ENCODE results near the gene SLC16A10.

Gene SLC16A10

GRCh38 chr6:111221804-111222203 lies 134.5 kb downstream of the SLC16A10 start:
- no peaks in the 10 kb centered on the region for H3K4me1 ChIP-seq (ENCODE audit: low read length)
- H3K4me2 ChIP-seq (ENCODE audit: low read length): no peak overlapping the region
- no peaks in the 10 kb centered on the region for H3K9me3 ChIP-seq (ENCODE audit: insufficient read depth, low read length)
- no peaks in the 10 kb centered on the region for H4K20me1 ChIP-seq (ENCODE audit: insufficient read depth, low read length)
- TF ChIP-seq EZH2phosphoT487 (IDR thresholded peaks at IDR 0.05; ENCODE audit: low read depth): no peak
- TF ChIP-seq, protein P1, sequence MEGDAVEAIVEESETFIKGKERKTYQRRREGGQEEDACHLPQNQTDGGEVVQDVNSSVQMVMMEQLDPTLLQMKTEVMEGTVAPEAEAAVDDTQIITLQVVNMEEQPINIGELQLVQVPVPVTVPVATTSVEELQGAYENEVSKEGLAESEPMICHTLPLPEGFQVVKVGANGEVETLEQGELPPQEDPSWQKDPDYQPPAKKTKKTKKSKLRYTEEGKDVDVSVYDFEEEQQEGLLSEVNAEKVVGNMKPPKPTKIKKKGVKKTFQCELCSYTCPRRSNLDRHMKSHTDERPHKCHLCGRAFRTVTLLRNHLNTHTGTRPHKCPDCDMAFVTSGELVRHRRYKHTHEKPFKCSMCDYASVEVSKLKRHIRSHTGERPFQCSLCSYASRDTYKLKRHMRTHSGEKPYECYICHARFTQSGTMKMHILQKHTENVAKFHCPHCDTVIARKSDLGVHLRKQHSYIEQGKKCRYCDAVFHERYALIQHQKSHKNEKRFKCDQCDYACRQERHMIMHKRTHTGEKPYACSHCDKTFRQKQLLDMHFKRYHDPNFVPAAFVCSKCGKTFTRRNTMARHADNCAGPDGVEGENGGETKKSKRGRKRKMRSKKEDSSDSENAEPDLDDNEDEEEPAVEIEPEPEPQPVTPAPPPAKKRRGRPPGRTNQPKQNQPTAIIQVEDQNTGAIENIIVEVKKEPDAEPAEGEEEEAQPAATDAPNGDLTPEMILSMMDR (IDR thresholded peaks at IDR 0.05; ENCODE audit: low read depth, low read length): no peak
- no peak overlapping the region for H3K27ac ChIP-seq (ENCODE audit: low read length)
- no peak overlapping the region for H2AFZ ChIP-seq (ENCODE audit: low read depth, low read length)
- H3K36me3 ChIP-seq (replicated peaks; ENCODE audit: low read depth, low read length): no peaks in the 10 kb centered on the region
- no peaks in the 10 kb centered on the region for H3K79me2 ChIP-seq (ENCODE audit: low read length)
- no peak overlapping the region for H3K4me3 ChIP-seq (ENCODE audit: low read length)
- H3K27me3 ChIP-seq (ENCODE audit: low read depth, low read length): no peaks in the 10 kb centered on the region
- H3K9ac ChIP-seq (ENCODE audit: low read length): no peak overlapping the region

DNA sequence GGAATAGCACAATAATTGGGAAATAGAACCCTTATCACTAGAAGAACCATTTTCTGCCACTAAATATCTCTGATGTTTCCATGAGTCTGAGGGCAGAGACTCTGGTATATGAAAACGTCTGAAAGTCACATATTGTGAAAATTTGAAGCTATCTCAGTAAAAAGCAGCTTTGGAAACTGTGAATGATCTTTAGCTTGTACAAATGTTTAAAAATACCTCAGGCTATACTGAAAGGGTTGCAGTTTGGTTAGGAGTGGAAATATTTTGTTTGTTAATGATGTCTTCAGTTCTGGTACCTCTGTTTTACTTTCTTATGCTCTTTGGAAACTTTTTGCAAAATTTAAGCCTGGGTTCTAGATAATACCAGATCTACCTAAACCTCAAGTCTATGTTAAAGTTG lies 135.0 kb downstream of the SLC16A10 start:
- H3K9ac ChIP-seq (ENCODE audit: low read length): no peak overlapping the region
- H3K36me3 ChIP-seq (replicated peaks; ENCODE audit: low read depth, low read length): no peaks in the 10 kb centered on the region
- H2AFZ ChIP-seq (ENCODE audit: low read depth, low read length): no peak overlapping the region
- H3K4me2 ChIP-seq (ENCODE audit: low read length): no peak overlapping the region
- no peak for TF ChIP-seq EZH2phosphoT487 (IDR thresholded peaks at IDR 0.05; ENCODE audit: low read depth)
- TF ChIP-seq, protein P1 (IDR thresholded peaks at IDR 0.05; ENCODE audit: low read depth, low read length): no peak
- no peaks in the 10 kb centered on the region for H3K27me3 ChIP-seq (ENCODE audit: low read depth, low read length)
- no peaks in the 10 kb centered on the region for H3K4me1 ChIP-seq (ENCODE audit: low read length)
- H4K20me1 ChIP-seq (ENCODE audit: insufficient read depth, low read length): no peaks in the 10 kb centered on the region
- H3K27ac ChIP-seq (ENCODE audit: low read length): no peak overlapping the region
- no peak overlapping the region for H3K4me3 ChIP-seq (ENCODE audit: low read length)
- no peaks in the 10 kb centered on the region for H3K79me2 ChIP-seq (ENCODE audit: low read length)
- no peaks in the 10 kb centered on the region for H3K9me3 ChIP-seq (ENCODE audit: insufficient read depth, low read length)

- Histone ChIP-seq H3K4me2 (ENCODE audit: low read length) (no peak overlapping the region), H2AFZ (ENCODE audit: low read depth, low read length) (no peak overlapping the region), H3K4me3 (ENCODE audit: low read length) (no peak overlapping the region), H3K36me3 (replicated peaks; ENCODE audit: low read depth, low read length) (no peaks in the 10 kb centered on the region), H4K20me1 (ENCODE audit: insufficient read depth, low read length) (no peaks in the 10 kb centered on the region), H3K9ac (ENCODE audit: low read length) (no peak overlapping the region), H3K27me3 (ENCODE audit: low read depth, low read length) (no peaks in the 10 kb centered on the region), H3K79me2 (ENCODE audit: low read length) (no peaks in the 10 kb centered on the region), H3K4me1 (ENCODE audit: low read length) (no peaks in the 10 kb centered on the region), H3K9me3 (ENCODE audit: insufficient read depth, low read length) (no peaks in the 10 kb centered on the region), H3K27ac (ENCODE audit: low read length) (no peak overlapping the region)
- TF ChIP-seq, protein P1 (IDR thresholded peaks at IDR 0.05; ENCODE audit: low read depth, low read length): no peak
- no peak for TF ChIP-seq EZH2phosphoT487 (IDR thresholded peaks at IDR 0.05; ENCODE audit: low read depth)
Measured at GRCh38 chr6:111228094-111228493, 140.8 kb downstream of the SLC16A10 start.

- no peaks in the 10 kb centered on the region for H3K9me3 ChIP-seq (ENCODE audit: insufficient read depth, low read length)
- H3K36me3 ChIP-seq (replicated peaks; ENCODE audit: low read depth, low read length): no peaks in the 10 kb centered on the region
- H3K27me3 ChIP-seq (ENCODE audit: low read depth, low read length): no peaks in the 10 kb centered on the region
- TF ChIP-seq, protein P1 (IDR thresholded peaks at IDR 0.05; ENCODE audit: low read depth, low read length): no peak
- no peak for TF ChIP-seq EZH2phosphoT487 (IDR thresholded peaks at IDR 0.05; ENCODE audit: low read depth)
- H3K9ac ChIP-seq (ENCODE audit: low read length): no peak overlapping the region
- H3K4me3 ChIP-seq (ENCODE audit: low read length): no peak overlapping the region
- H4K20me1 ChIP-seq (ENCODE audit: insufficient read depth, low read length): no peaks in the 10 kb centered on the region
- no peak overlapping the region for H3K27ac ChIP-seq (ENCODE audit: low read length)
- no peak overlapping the region for H3K4me2 ChIP-seq (ENCODE audit: low read length)
- H3K4me1 ChIP-seq (ENCODE audit: low read length): no peaks in the 10 kb centered on the region
- no peak overlapping the region for H2AFZ ChIP-seq (ENCODE audit: low read depth, low read length)
- H3K79me2 ChIP-seq (ENCODE audit: low read length): no peaks in the 10 kb centered on the region
Measured at GRCh38 chr6:111230351-111231089, 143.2 kb downstream of the SLC16A10 start.
